ENCODE measurements around the gene ABCA9.
"Not testable (repeated sequence)": the region's sequence is repeated elsewhere in the genome, so short reads cannot be mapped to it uniquely, and the experiment has no call there.

DNA sequence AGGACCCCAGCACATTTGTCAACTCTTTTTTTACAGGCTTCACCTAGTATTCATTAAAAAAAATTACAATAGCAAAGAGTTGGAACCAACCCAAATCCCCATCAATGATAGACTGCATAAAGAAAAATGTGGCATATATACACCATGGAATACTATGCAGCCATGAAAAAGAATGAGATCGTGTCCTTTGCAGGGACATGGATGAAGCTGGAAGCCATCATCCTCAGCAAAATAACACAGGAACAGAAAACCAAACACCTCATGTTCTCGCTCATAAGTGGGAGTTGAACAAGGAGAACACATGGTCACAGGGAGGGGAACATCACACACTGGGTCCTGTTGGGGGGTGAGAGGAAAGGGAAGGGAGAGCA, 116.9 kb downstream of the ABCA9 start:
- not testable (repeated sequence) for TF ChIP-seq CTCF (IDR thresholded peaks at IDR 0.05; ENCODE audit: low read depth, low read length); EZH2phosphoT487 (IDR thresholded peaks at IDR 0.05; ENCODE audit: low read depth)

Measured in OCI-LY3 (cell line).